Right lung (tissue), 5 donors: Measurements from ENCODE around the gene RNF38. TPM values are rescaled to one million over a fixed set of nuclear protein-coding genes. Genes with fewer than 3 reads are reported as not detected.
"Not testable (repeated sequence)": the region's sequence is repeated elsewhere in the genome, so short reads cannot be mapped to it uniquely, and the experiment has no call there.

Experiments
- DNase-seq, 2 donors: peaks; one replicate each; pipeline ENCODE4 v3.0.0-alpha.2; 2013
- polyA plus RNA-seq, 5 donors: library from polyadenylated mRNA; unstranded; fragments of 120-200 nt; gene quantifications; one replicate each; pipeline versions ENCODE4 v1.2.1 to v1.2.3, GENCODE V29; 2013; ENCODE audit warnings: inconsistent platforms in 1 of 5, low replicate concordance in 1 of 5; ENCODE audit not compliant: insufficient read length in 5 of 5, insufficient read depth in 1 of 5

Gene RNF38
- polyA plus RNA-seq, 5 donors, result 29.9 to 46.2 (median 41.2) TPM

- DNase-seq, result peak; percentile 43 to 70
Measured at GRCh38 chr9:36407122-36407723, 7.2 kb upstream of the RNF38 start.

GRCh38 chr9:36402536-36402935 is 2.5 kb upstream of the RNF38 start:
- no peak for DNase-seq

- no peak for DNase-seq
Measured at GRCh38 chr9:36401897-36402480, 1.9 kb upstream of the RNF38 start.

GRCh38 chr9:36401164-36401740 is 1.2 kb upstream of the RNF38 start:
- no peak for DNase-seq

- peak; percentile 90 for DNase-seq
Measured at GRCh38 chr9:36400332-36401163, 479 bp upstream of the RNF38 start.

GRCh38 chr9:36398745-36399144 is 1.3 kb downstream of the RNF38 start:
- no peak for DNase-seq

GRCh38 chr9:36396985-36397384 is 3.1 kb downstream of the RNF38 start:
- DNase-seq, result no peak

GRCh38 chr9:36392489-36392888 is 7.6 kb downstream of the RNF38 start:
- no peak for DNase-seq

- no peak for DNase-seq
Measured at GRCh38 chr9:36389590-36389989, 10.5 kb downstream of the RNF38 start.

- DNase-seq, result not testable (repeated sequence)
Measured at GRCh38 chr9:36386396-36386965, 13.6 kb downstream of the RNF38 start.

- no peak for DNase-seq
Measured at GRCh38 chr9:36382484-36382883, 17.6 kb downstream of the RNF38 start.

GRCh38 chr9:36364577-36364976 is 35.5 kb downstream of the RNF38 start:
- DNase-seq, result no peak

- no peak for DNase-seq
Measured at GRCh38 chr9:36363448-36363847, 36.6 kb downstream of the RNF38 start.

- DNase-seq, result no peak
Measured at GRCh38 chr9:36358486-36358885, 41.6 kb downstream of the RNF38 start.

GRCh38 chr9:36357639-36358038 is 42.4 kb downstream of the RNF38 start:
- DNase-seq, result no peak

GRCh38 chr9:36346569-36346968 is 53.5 kb downstream of the RNF38 start:
- no peak for DNase-seq

- DNase-seq, result no peak
Measured at GRCh38 chr9:36345103-36345846, 54.8 kb downstream of the RNF38 start.

GRCh38 chr9:36341936-36342577 is 58.0 kb downstream of the RNF38 start:
- no peak for DNase-seq

- DNase-seq, result peak in 1 of 2 donors; percentile 26
Measured at GRCh38 chr9:36337865-36338264, 62.2 kb downstream of the RNF38 start.

GRCh38 chr9:36337002-36337401 is 63.1 kb downstream of the RNF38 start:
- DNase-seq, result no peak
